C4-2B (cell line): ENCODE data around the gene MAGEB3.

Experiments used
- CTCF ChIP-seq: fragments of 450-650 bp; conservative IDR thresholded peaks from 2 replicates; pipeline ENCODE4 v1.5.1; 2017; ENCODE audit warnings: mild to moderate bottlenecking
- ZFX ChIP-seq: fragments of 450-650 bp; IDR thresholded peaks from 2 replicates; pipeline ENCODE4 v1.6.1; 2017

- no peak for TF ChIP-seq CTCF
- TF ChIP-seq ZFX: no peak
Observed at GRCh38 chrX:30282527-30282926, 52.1 kb downstream of the MAGEB3 start.
